Measurements from ENCODE around the gene IFNAR2.

GRCh38 chr21:33254766-33255165, 25.0 kb downstream of the IFNAR2 start:
- TF ChIP-seq CTCF (IDR thresholded peaks at IDR 0.05; ENCODE audit: low read length) (no peak), EZH2phosphoT487 (IDR thresholded peaks at IDR 0.05; ENCODE audit: low read length) (no peak)

All from MM.1S (cell line).